SK-N-DZ (cell line): Measurements from ENCODE around the gene GALNT5.
"Not testable (repeated sequence)": the region's sequence is repeated elsewhere in the genome, so short reads cannot be mapped to it uniquely, and the experiment has no call there.

Source experiments
- DNase-seq: peaks from one replicate; pipeline ENCODE4 v3.0.0-alpha.2; 2015; ENCODE audit warnings: low spot score

The GALNT5 gene

GRCh38 chr2:157251932-157252331 lies 5.6 kb upstream of the GALNT5 start:
- no peak for DNase-seq

DNA sequence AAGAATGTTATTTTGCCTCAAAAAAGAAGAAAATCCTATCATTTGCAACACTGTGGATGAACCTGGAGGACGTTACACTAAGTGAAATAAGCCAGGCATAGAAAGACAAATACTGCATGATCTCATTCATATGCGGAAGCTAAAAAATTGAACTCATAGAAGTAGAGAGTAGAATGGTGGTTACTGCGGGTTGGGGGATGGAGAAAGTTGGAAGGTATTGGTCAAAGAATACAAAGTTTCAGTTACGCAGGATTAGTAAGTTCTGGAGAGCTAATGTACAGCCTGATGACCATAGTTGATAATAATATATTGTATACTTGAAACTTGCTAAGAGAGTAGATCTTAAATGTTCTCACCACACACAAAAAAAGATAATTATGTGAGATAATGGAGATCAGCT lies 5.0 kb upstream of the GALNT5 start:
- no peak for DNase-seq

DNA sequence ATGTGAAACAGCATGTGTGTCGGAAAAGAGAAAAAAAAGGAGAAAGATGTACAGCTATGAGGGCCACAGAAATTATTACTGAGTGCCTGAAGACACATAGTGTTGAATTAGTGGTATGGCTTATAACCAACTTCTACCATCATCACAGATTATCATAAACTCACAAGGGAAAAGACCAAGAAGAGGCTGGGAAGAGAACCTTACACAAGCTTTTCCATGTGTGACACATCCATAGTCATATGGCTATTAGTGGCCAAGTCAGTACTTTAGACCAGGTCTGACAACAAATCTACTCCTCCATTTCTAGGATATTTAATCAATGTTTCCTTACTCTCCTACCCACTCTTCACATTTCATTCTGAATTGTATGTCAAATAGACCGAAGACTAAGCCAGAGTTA lies 3.5 kb upstream of the GALNT5 start:
- no peak for DNase-seq

DNA sequence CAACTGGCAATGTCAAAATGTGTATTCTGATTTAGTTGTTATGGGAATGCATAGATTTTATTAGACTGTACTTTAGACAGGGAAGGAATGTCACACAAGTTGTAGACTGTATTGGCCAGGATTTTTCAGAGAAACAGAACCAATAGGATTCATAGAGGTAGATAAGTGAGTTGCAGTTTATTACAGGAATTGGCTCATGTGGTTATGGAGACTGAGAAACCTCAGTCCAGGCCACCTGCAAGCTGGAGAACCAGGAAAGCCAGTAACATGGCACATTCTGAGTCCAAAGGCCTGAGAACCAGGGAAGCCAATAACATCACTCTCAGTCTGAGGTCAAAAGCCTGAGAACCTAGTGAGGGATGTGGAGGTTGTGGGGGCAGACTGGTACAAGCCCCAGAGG lies 1.8 kb upstream of the GALNT5 start:
- no peak for DNase-seq

- DNase-seq: no peak
Observed at GRCh38 chr2:157256626-157257025, 879 bp upstream of the GALNT5 start.

- no peak for DNase-seq
Observed at GRCh38 chr2:157258520-157259326, 1.2 kb downstream of the GALNT5 start.

DNA sequence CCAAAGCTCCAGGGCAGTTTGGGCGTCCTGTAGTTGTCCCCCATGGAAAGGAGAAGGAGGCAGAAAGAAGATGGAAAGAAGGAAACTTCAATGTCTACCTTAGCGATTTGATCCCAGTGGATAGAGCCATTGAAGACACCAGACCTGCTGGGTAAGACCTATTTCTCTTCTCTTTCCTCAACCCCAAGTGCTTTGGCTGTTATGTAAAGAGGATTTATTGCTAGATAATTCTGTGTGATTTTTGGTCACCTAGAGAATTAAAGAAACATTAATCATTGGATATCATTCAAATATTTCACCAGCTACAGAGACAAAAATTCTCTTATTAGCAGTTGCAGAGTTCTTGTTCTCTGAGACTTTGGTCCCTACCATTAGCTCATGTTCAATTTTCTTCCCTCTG lies 1.9 kb downstream of the GALNT5 start:
- no peak for DNase-seq

- DNase-seq: no peak
Observed at GRCh38 chr2:157259960-157260359, 2.5 kb downstream of the GALNT5 start.

GRCh38 chr2:157260533-157261198 lies 3.2 kb downstream of the GALNT5 start:
- no peak for DNase-seq

- no peak for DNase-seq
Observed at GRCh38 chr2:157261199-157261782, 3.8 kb downstream of the GALNT5 start.

- DNase-seq: no peak
Observed at GRCh38 chr2:157262248-157262647, 4.7 kb downstream of the GALNT5 start.

DNA sequence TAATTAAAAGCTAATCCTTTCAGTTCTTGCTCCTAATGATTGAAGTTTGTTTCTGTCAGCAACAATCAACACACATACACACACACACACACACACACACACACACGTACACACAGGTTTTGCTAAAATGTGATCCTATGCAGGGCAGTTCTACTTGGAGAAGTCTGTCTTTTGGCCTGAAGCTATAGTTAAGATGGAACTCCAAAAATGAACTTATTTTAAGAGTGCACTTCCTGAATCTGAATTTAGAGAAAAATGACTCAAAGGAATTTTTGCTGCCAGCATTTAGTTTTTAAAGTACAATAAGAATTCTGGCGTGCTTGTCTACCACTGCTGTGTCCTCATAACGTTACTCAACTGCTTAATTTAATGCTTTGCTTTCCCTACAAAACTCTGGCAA lies 6.6 kb downstream of the GALNT5 start:
- DNase-seq: no peak

- DNase-seq: no peak
Observed at GRCh38 chr2:157265825-157266224, 8.3 kb downstream of the GALNT5 start.

- no peak for DNase-seq
Observed at GRCh38 chr2:157267476-157267875, 10.0 kb downstream of the GALNT5 start.

DNA sequence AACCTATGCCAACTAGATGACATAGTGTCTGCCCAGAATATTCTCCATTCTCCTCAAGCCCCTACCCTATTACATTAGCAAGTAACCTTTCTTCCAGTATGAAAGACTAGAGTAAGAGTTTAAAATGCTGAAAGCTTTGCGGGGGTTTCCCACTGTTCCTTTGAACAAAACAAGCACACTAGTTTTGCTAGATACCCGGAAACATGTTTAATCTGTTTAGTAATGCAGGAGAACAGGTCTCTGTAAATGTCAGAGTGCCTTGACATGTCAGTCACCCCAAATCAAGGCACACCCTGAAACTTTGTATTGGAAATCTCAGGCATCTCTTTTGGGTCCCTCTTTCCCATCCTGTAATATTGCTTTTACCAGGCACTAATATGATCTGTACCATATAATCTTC lies 11.6 kb downstream of the GALNT5 start:
- DNase-seq: no peak

GRCh38 chr2:157269922-157270321 lies 12.4 kb downstream of the GALNT5 start:
- DNase-seq: no peak

DNA sequence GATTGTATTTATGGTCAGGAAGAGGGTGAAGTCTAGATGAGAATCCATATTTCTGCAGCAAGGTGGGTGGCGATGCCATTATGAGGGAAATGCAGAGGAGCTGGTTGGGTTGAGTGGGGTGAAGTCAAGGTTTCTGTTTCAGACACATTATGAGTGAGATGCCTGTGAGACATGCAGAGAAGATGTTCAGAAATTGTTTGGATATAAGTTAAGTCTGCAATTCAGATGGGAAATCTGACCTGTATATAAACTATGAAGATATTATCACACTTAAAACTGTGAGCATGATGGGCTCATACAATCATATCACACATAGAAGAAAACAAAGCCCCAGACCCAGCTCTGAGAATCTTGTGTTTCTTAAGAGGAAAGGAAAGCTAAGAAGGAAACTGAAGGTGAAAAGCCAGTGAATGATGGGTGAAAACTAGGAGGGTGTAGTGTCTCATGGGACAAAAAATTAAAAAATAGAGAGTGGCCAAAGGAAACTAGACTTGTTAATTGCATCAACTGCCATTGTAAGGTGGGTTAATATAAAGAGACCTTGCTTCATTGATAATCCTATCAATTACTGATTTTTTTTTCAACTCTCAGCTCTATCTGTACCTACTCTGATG lies 14.2 kb downstream of the GALNT5 start:
- no peak for DNase-seq

- not testable (repeated sequence) for DNase-seq
Observed at GRCh38 chr2:157279311-157279710, 21.8 kb downstream of the GALNT5 start.

GRCh38 chr2:157281316-157281715 lies 23.8 kb downstream of the GALNT5 start:
- DNase-seq: no peak

DNA sequence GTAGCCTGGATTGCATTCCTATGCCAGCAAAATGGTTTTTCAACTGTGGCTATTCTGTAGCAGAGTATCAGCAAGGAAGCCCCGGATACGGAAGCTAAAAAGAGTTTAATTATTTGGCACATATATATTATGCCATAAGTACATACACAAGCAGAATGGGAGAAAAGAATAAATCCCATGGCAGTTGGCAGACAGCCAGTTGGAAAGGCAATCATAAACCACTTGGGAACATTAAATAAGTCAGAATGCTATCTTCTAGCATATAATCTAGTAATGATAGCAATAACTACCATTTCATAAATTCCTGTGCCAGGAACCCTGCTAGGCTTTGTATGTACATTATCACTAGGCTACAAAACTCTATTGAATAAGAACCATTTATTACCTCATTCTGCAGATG lies 26.0 kb downstream of the GALNT5 start:
- DNase-seq: no peak

GRCh38 chr2:157287160-157287559 lies 29.7 kb downstream of the GALNT5 start:
- DNase-seq: no peak

- DNase-seq: no peak
Observed at GRCh38 chr2:157290525-157290924, 33.0 kb downstream of the GALNT5 start.
